ENCODE results near the gene TSPAN3.

DNA sequence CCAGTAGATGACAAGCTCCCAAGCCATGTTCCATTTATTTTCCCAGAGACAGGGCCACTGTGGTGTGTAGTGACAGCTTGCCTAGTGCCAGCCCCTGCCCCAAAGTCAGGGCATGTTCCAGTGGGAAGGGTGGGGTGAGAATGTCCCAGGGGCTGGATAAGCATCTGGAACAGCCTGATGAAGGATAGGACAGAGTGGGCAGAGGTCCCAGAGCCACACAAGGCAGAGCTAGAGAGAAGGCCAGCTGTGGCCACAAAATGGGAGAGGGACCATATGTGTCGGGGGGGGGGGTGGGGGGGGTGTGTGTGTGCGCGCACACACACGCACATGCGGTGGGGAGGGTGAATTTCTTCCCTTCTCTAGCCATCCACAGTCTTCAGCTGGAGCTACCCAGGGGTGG lies 27.0 kb upstream of the TSPAN3 start:
- TF ChIP-seq, protein P1, sequence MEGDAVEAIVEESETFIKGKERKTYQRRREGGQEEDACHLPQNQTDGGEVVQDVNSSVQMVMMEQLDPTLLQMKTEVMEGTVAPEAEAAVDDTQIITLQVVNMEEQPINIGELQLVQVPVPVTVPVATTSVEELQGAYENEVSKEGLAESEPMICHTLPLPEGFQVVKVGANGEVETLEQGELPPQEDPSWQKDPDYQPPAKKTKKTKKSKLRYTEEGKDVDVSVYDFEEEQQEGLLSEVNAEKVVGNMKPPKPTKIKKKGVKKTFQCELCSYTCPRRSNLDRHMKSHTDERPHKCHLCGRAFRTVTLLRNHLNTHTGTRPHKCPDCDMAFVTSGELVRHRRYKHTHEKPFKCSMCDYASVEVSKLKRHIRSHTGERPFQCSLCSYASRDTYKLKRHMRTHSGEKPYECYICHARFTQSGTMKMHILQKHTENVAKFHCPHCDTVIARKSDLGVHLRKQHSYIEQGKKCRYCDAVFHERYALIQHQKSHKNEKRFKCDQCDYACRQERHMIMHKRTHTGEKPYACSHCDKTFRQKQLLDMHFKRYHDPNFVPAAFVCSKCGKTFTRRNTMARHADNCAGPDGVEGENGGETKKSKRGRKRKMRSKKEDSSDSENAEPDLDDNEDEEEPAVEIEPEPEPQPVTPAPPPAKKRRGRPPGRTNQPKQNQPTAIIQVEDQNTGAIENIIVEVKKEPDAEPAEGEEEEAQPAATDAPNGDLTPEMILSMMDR (optimal IDR thresholded peaks at IDR 0.05 in 1 of 3, IDR thresholded peaks at IDR 0.05 in 1 of 3, conservative IDR thresholded peaks at IDR 0.05 in 1 of 3; ENCODE audit: extremely low read depth in 1 of 3, insufficient read depth in 2 of 3, low read length in 3 of 3): no peak
- TF ChIP-seq EZH2 (IDR thresholded peaks at IDR 0.05; ENCODE audit: low read length): no peak

All from keratinocyte (primary cell).